ENCODE measurements around the gene DHX32.

The DHX32 gene

DNA sequence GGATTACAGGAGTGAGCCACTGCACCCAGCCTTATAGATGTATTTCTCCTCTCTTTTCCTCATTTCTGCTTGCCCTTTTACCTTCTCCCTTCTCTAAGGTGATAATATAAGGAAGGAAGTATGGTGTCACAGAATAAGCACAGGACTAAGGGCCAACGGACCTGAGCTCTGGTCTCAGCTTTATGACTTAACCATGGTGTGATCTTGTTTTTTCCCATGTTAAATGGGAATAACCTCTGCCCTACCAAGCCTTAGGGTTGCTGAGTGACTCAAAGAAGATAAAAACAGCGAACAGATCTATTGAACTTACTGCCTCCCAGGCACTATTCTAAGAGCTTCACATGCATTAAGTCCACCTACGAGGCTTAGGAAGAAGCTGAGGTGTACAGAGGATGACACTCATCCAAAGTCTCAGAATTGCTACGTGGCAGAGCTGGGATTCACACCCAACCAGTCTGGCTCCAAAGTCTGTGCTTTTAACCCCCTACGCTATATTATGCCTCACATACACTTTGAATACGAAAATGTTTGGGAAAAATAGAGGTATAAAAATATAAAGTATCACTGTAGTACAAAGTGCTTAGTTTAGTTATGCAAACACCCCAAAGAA is 63.6 kb downstream of the DHX32 start:
- Mint-ChIP-seq H3K4me3 (no peak overlapping the region), H3K4me1 (ENCODE audit: low read depth) (peaks cover 13% of the 10 kb centered on the region), H3K9me3 (no peaks in the 10 kb centered on the region), H3K36me3 (ENCODE audit: low read depth) (peaks cover 8% of the 10 kb centered on the region), H3K27ac (no peak overlapping the region), H3K27me3 (ENCODE audit: low read depth) (no peaks in the 10 kb centered on the region)

DNA sequence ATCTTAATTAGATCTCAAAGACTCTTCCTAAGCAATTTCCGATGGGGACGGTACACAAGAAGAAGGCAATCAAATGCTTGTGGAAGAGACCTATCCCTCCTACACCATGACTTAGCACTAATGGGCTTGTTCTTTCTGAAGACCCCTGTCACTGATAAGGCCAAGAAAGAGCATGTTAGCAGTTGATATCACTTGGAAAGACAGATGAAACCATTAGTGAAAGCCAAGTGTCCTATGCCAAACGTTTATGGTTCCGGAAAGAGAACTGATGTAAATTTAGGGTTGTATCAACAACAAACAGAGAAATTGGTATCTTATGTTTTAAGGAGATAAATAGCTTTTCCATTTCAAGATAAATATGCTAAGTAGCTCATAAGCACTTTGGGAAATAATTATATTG is 64.5 kb downstream of the DHX32 start:
- H3K27me3 Mint-ChIP-seq (ENCODE audit: low read depth): no peaks in the 10 kb centered on the region
- no peak overlapping the region for H3K27ac Mint-ChIP-seq
- H3K9me3 Mint-ChIP-seq: no peaks in the 10 kb centered on the region
- H3K36me3 Mint-ChIP-seq (ENCODE audit: low read depth): peaks cover 8% of the 10 kb centered on the region
- no peak overlapping the region for H3K4me3 Mint-ChIP-seq
- peaks cover 8% of the 10 kb centered on the region for H3K4me1 Mint-ChIP-seq (ENCODE audit: low read depth)

DNA sequence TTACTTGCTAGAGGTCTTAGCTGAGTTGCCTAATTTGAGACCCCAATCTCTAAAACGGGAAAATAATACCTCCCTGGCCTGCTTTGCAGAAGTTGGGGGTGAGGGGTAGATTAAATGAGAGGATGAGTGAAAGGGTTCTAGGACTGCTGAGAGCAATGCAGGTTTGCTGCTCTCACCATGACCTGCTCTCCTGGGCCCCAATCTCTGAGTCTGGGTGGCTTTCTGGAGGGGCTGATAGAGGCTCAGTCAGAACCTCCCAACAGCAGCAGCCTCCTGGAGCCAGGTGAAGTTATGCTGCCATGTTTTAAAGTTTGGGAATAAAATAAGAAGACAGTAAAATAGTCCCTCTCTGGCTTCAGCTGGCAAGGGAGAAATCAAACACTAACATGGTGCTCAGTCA is 65.3 kb downstream of the DHX32 start:
- Mint-ChIP-seq H3K27me3 (ENCODE audit: low read depth) (no peaks in the 10 kb centered on the region), H3K4me1 (ENCODE audit: low read depth) (peaks cover 4% of the 10 kb centered on the region), H3K27ac (no peak overlapping the region), H3K9me3 (no peaks in the 10 kb centered on the region), H3K4me3 (no peak overlapping the region), H3K36me3 (ENCODE audit: low read depth) (peaks cover 11% of the 10 kb centered on the region)

DNA sequence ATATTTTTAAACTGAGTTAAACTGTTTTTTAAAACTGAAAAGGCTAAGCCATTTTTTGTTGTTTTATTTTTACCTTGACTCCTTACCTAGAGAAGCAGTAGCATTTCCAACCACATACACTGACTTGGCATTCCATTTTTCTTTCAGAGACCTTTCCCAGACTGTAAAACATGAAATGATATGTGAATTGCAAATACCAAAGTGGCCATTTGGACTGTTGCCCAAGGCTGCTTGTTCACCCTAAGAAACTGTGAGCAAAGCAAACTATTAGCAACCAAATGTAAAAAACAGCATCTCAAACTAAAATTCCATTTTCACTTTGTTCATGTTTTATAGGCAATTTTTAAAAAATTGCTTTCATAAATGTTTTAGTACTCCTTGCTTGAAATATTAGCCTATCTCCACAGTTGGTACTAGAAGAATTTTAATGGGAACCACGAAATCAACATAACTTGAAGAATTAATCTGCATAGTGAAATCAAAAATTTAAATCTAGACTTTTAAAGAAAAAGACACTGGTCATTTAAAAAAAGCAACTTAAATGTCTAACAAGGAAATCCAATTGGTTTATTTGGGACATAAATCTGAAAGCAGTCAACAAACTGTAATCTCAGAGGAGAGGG is 68.9 kb downstream of the DHX32 start:
- H3K27ac Mint-ChIP-seq: no peak overlapping the region

DNA sequence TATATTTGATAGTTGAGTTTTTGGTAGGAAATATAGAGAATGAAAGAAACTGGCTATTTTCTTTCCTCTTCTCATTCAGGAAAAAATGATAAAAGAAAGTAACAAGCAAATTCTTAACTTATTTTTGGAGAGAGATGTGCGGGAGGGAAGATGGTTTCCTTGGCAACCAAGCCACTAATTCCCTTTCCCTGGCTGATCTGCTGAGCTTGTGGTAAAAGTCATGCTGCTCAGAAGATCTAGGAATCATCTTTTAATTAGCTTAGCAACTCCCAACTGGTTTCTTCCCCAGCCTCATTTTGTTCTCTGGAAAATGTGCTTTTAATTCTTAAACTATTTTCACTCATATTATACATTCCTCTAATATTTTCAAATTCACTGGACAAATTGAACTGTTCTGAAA is 69.8 kb downstream of the DHX32 start:
- Mint-ChIP-seq H3K9me3 (no peaks in the 10 kb centered on the region), H3K27ac (no peak overlapping the region), H3K4me3 (no peak overlapping the region), H3K4me1 (ENCODE audit: low read depth) (peaks cover 12% of the 10 kb centered on the region), H3K36me3 (ENCODE audit: low read depth) (peaks cover 27% of the 10 kb centered on the region), H3K27me3 (ENCODE audit: low read depth) (no peaks in the 10 kb centered on the region)

More for the DNA sequence above, 68.9 kb downstream of the DHX32 start:
- Mint-ChIP-seq H3K36me3 (ENCODE audit: low read depth) (peaks cover 22% of the 10 kb centered on the region), H3K4me3 (no peak overlapping the region), H3K9me3 (no peaks in the 10 kb centered on the region), H3K27me3 (ENCODE audit: low read depth) (no peaks in the 10 kb centered on the region), H3K4me1 (ENCODE audit: low read depth) (peaks cover 12% of the 10 kb centered on the region)

DNA sequence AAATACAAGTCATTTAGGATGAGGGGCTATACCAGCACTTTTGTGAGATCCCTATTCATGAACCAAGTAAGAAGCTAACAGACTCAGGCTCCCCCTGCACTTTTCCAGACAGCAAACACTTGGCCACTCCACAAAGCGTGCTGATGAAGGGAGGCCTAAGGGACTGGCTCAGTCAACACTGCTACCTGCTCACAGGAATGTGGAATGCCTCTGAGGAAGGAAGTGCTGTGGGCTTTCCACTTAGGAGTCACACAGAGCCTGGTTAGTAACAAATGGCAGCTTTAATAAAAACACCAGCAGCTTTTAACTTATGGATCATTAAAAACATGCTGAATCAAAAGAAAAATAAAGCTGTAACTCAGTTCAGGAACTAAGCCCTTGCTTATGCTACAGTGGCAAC is 73.0 kb downstream of the DHX32 start:
- H3K9me3 Mint-ChIP-seq: no peaks in the 10 kb centered on the region
- peaks cover 26% of the 10 kb centered on the region for H3K36me3 Mint-ChIP-seq (ENCODE audit: low read depth)
- no peak overlapping the region for H3K4me3 Mint-ChIP-seq
- H3K27ac Mint-ChIP-seq: no peak overlapping the region
- no peaks in the 10 kb centered on the region for H3K27me3 Mint-ChIP-seq (ENCODE audit: low read depth)
- peaks cover 12% of the 10 kb centered on the region for H3K4me1 Mint-ChIP-seq (ENCODE audit: low read depth)

DNA sequence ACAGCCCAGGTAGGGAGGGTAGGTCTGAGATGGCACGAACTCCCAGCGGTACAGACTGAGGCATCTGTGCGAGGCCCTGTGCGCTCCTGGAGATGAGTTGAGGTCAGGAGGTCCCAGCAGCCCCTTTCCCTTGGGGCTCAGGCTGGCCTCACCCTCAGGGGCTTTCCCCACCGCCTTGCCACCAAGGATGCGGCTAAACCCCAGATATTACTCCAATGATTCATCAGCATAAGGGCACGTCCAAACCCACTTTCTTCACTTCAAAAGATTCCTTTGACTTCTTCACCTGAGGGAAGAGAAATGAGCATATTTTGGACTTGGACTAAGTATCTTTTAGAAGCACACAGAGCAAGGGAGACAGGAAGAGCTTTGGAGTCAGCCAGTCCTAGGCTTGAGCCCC is 78.4 kb downstream of the DHX32 start:
- no peaks in the 10 kb centered on the region for H3K27me3 Mint-ChIP-seq (ENCODE audit: low read depth)
- H3K27ac Mint-ChIP-seq: no peak overlapping the region
- peaks cover 15% of the 10 kb centered on the region for H3K36me3 Mint-ChIP-seq (ENCODE audit: low read depth)
- no peaks in the 10 kb centered on the region for H3K9me3 Mint-ChIP-seq
- H3K4me3 Mint-ChIP-seq: no peak overlapping the region
- H3K4me1 Mint-ChIP-seq (ENCODE audit: low read depth): peaks cover 4% of the 10 kb centered on the region

DNA sequence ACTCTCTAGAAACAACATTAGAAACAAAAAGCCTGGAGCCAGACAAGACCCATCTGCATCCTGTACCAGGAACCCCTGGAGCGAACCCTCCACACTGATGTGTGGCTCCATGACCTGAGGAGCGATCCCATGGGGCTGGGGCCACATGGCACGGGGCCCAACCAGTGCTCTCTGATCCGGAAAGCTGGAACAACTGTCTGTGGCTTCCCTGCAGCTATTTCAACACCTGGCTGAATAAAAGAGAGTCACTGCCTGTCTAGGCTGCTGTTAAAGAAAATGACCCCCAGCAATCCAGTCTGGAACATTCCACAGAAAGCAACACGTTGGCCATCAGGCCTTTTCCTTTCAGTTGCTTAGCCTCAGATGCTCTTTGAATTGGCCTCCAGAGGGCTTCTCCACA is 79.0 kb downstream of the DHX32 start:
- Mint-ChIP-seq H3K9me3 (no peaks in the 10 kb centered on the region), H3K36me3 (ENCODE audit: low read depth) (peaks cover 14% of the 10 kb centered on the region), H3K27ac (no peak overlapping the region), H3K4me3 (no peak overlapping the region), H3K4me1 (ENCODE audit: low read depth) (no peaks in the 10 kb centered on the region), H3K27me3 (ENCODE audit: low read depth) (no peaks in the 10 kb centered on the region)

DNA sequence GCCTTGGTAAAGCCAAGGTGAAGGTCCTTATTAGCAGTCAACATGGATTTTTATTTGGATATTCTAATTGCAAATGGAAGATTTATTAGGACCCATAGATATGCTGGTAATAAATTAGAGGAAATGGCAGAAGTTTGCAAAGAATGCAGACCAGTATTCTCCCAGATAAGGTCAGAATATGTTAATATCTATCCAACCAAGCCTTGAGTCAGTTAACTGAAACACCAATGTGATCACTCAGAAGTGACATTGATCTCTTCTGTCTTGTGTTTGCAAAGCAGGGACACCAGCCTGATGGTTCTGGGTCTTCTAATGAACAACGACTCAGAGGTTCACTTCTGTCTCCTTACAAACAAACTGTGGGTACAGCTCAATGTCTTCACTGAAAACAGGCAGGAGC is 79.5 kb downstream of the DHX32 start:
- H3K4me3 Mint-ChIP-seq: no peak overlapping the region
- no peaks in the 10 kb centered on the region for H3K4me1 Mint-ChIP-seq (ENCODE audit: low read depth)
- no peaks in the 10 kb centered on the region for H3K27me3 Mint-ChIP-seq (ENCODE audit: low read depth)
- no peak overlapping the region for H3K27ac Mint-ChIP-seq
- H3K9me3 Mint-ChIP-seq: no peaks in the 10 kb centered on the region
- H3K36me3 Mint-ChIP-seq (ENCODE audit: low read depth): peaks cover 12% of the 10 kb centered on the region

DNA sequence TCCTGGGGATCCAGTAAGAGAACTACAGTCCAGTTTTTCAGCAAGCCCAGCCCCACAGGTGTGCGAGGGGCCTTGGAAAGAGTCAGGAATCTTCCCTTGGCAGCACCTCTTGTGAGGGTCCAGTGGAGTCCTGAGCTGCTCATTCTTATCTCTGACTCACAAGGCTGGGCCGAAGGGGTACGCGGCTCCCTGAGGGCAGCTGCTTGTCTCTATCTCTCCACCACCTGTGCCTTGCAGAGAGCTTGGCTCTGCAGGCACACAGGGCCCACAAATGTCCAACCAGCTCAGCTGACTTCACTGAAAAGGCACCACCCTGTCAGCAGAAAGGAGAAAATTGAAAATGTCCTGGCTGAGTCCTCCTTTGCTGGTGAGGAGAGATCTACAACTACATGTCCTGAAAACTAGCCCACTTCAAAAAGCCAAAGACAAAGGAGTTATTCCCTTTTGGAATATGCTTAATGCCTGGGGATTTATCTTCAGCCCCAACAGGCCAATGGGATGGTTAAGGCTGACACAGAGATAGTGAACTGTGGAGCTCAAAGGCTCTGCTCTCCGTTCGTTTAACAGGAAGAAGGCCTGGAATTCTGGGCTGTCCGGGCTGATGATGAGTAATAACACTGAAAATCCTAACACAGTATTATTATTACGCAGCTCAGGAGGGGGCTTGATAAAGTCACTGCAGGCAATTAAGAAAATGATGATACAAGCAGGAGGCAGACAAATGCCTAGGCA is 81.5 kb downstream of the DHX32 start:
- Mint-ChIP-seq H3K27me3 (ENCODE audit: low read depth) (no peaks in the 10 kb centered on the region), H3K27ac (no peak overlapping the region), H3K4me1 (ENCODE audit: low read depth) (no peaks in the 10 kb centered on the region), H3K9me3 (no peaks in the 10 kb centered on the region), H3K4me3 (no peak overlapping the region), H3K36me3 (ENCODE audit: low read depth) (peaks cover 7% of the 10 kb centered on the region)

DNA sequence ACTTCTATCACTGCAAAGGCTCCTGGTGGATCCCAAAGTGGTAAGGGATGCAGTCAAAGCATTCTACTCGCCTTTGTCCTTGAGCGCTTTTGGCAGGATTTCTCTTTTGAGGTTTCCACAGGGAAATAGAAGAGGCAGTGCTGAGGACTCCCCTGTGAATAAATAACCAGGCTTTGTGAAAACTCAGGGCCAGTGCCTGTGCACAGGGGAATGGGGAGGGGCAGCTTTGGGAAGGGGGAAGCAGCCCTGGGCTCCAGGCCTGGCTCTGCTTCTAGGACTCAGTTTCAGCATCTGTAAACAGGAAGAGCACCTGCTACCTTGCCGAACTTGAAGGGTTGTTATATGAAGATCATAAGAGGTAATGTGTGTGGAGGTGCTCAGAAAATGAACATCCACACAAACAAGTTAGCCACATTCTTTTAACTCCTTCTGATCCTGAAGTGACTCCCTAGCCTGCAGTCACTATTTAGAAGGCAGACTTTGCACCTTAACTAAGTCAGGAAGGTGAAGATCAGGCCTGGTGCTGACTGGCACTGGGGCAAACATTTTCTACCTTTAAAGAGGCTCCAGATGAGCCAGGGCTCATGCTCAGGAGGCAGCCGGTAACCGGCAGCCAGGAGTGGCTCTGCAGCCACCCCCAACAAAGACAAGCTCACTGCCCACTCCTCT is 83.0 kb downstream of the DHX32 start:
- no peaks in the 10 kb centered on the region for H3K9me3 Mint-ChIP-seq
- H3K27ac Mint-ChIP-seq: no peak overlapping the region
- H3K36me3 Mint-ChIP-seq (ENCODE audit: low read depth): peaks cover 11% of the 10 kb centered on the region
- H3K27me3 Mint-ChIP-seq (ENCODE audit: low read depth): no peaks in the 10 kb centered on the region
- no peak overlapping the region for H3K4me3 Mint-ChIP-seq
- H3K4me1 Mint-ChIP-seq (ENCODE audit: low read depth): no peaks in the 10 kb centered on the region

DNA sequence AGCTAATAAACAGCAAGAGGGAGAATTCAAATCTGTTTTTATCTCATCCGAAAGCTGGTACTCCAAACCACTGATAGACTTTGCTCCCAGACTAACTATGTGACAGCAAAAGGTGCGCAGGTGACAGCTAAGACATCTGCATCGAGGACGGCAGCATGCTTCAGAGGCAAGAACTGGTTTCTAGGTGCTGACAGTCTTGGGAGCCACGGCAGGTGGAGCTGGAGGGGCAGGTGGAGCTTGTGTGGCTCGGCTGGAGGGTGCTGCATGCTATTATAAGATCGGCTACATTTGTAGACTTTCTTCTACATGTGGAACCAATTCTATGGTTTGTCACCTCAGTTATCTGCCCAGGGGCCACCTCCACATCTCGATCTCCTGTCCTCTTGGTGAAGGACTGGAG is 83.7 kb downstream of the DHX32 start:
- Mint-ChIP-seq H3K9me3 (no peaks in the 10 kb centered on the region), H3K4me1 (ENCODE audit: low read depth) (peaks cover 1% of the 10 kb centered on the region), H3K27me3 (ENCODE audit: low read depth) (no peaks in the 10 kb centered on the region), H3K36me3 (ENCODE audit: low read depth) (peaks cover 10% of the 10 kb centered on the region), H3K27ac (no peak overlapping the region), H3K4me3 (no peak overlapping the region)

DNA sequence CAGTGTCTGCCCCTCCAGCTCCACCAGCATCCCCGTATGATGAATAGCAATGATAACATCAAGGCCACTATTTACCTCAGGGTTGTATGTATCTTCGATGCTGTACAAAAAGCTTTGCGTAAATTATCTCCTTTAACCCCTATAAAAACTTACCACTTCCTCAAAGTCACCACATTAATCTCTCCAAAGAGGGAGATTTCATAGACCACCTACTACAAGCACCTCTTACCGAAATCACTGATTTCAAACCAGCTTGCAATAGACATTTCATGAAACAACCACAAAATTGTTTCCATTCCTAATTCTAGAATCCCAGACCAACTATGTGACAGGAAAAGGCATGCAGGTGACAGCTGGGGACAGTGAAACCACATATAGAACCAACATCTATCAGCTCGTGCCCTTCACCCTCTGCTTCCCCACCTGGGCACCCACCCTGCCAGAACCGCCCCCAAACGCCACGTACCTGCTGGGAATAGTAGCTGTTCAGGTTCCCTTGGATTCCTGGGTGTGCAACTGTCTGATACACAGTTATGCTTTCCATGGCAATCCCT is 85.4 kb downstream of the DHX32 start:
- Mint-ChIP-seq H3K4me3 (no peak overlapping the region), H3K9me3 (no peaks in the 10 kb centered on the region), H3K36me3 (ENCODE audit: low read depth) (peaks cover 15% of the 10 kb centered on the region), H3K27ac (no peak overlapping the region), H3K27me3 (ENCODE audit: low read depth) (no peaks in the 10 kb centered on the region), H3K4me1 (ENCODE audit: low read depth) (peaks cover 2% of the 10 kb centered on the region)

DNA sequence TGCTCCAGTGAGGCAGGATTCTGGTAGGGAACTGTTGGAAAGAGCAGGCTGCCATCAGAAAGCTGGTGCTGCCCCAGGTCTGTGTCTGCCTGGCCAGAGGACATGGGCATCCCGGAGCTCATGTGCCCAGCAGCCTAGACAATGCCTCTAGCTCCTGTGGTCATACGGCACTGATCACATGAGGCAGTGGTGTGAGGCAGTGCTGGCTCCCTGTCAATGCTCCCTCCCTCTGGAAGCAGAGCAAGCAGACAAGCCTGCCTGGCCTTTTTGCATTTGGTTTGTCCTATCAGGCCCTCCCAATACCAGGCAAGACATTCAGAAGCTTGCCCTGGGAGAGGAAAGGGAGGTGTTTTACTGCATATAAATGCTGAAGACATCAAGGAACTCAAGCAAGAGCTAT is 86.0 kb downstream of the DHX32 start:
- Mint-ChIP-seq H3K4me1 (ENCODE audit: low read depth) (peaks cover 4% of the 10 kb centered on the region), H3K9me3 (no peaks in the 10 kb centered on the region), H3K27ac (no peak overlapping the region), H3K4me3 (no peak overlapping the region), H3K36me3 (ENCODE audit: low read depth) (peaks cover 15% of the 10 kb centered on the region), H3K27me3 (ENCODE audit: low read depth) (no peaks in the 10 kb centered on the region)

Measured in T-helper 1 cell treated with Interleukin-12 subunit alpha and Interleukin-12 subunit beta and Interleukin-4 antibody, amounts not matched to agents 30 μg/mL and 1 μg/mL, for 36 hours (primary cell).